Tibial nerve (tissue), 4 donors: ENCODE data around the gene MINPP1.

Source experiments
- CTCF ChIP-seq, 5 experiments: fragments of 200-600 bp in 3 of 5; fragments of 450-650 bp in 2 of 5; sonication (generic) in 3 of 5; IDR thresholded peaks; one replicate each; pipeline ENCODE4 v1.5.1; 2016 to 2019; ENCODE audit warnings: antibody characterized with exemption in 5 of 5, mild to moderate bottlenecking in 3 of 5, moderate library complexity in 2 of 5
- EP300 ChIP-seq, 2 donors: sonication (generic); formaldehyde crosslinking; IDR thresholded peaks; one replicate each; pipeline ENCODE4 v1.6.1; 2017; ENCODE audit warnings: antibody characterized with exemption in 2 of 2, mild to moderate bottlenecking in 1 of 2
- POLR2A ChIP-seq, 2 donors: fragments of 450-650 bp; IDR thresholded peaks; one replicate each; pipeline ENCODE4 v1.6.1; 2017; ENCODE audit warnings: antibody characterized with exemption in 2 of 2, mild to moderate bottlenecking in 2 of 2, moderate library complexity in 2 of 2

DNA sequence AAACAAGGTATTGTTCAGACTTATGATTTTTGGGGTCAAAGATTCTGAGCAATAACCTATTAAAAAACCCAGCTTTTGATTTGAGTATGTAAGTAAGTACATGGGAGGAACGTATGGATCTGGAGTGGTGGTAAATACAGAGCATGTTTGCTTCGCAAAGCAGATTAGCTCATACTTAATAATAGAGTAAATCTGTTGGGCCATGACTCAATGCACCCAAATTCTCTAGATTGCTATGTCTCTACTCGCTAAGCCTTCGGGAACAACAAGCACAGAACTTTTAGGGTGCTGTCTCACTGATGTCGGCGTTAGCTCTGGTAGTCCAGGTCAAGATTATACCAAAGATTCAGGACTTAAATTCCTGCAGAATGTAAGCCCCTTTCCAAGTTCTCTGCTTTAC lies 807 bp upstream of the MINPP1 start:
- TF ChIP-seq CTCF (IDR thresholded peaks at IDR 0.05) (no peak), POLR2A (IDR thresholded peaks at IDR 0.05) (no peak), EP300 (IDR thresholded peaks at IDR 0.05) (no peak)
